Fibroblast of lung (primary cell): Measurements from ENCODE around the gene MYOZ3.

Source experiments
- CTCF ChIP-seq, 2 donors: IDR thresholded peaks in 1 of 2; conservative IDR thresholded peaks in 1 of 2; 1 replicate in 1 of 2; 2 replicates in 1 of 2; pipeline ENCODE4 v1.5.1; 2011 to 2012; ENCODE audit warnings: low read length in 2 of 2, control low read depth in 1 of 2, inconsistent platforms in 1 of 2, low read depth in 1 of 2, mild to moderate bottlenecking in 1 of 2
- EZH2 ChIP-seq: IDR thresholded peaks from 2 replicates; pipeline ENCODE4 v1.5.1; 2012; ENCODE audit warnings: low read length, control low read depth, mild to moderate bottlenecking; ENCODE audit errors: missing control alignments

GRCh38 chr5:150663936-150664335 is 2.9 kb downstream of the MYOZ3 start:
- no peak for TF ChIP-seq CTCF (conservative IDR thresholded peaks at IDR 0.05 in 1 of 2, IDR thresholded peaks at IDR 0.05 in 1 of 2; ENCODE audit: low read depth in 1 of 2, low read length in 2 of 2)
- no peak for TF ChIP-seq EZH2
